Parathyroid adenoma (tissue), 2 donors: ENCODE results near the gene CENPA.

Experiments
- H2AFZ ChIP-seq: fragments of 300-600 bp; sonication (generic); one replicate; pipeline ENCODE4 v1.7.0; 2017; ENCODE audit warnings: antibody characterized with exemption, mild to moderate bottlenecking
- H3K27ac ChIP-seq: fragments of 300-600 bp; sonication (generic); one replicate; pipeline ENCODE4 v1.7.0; 2017
- H3K27me3 ChIP-seq: fragments of 300-600 bp; sonication (generic); one replicate; pipeline ENCODE4 v1.7.0; 2017; ENCODE audit warnings: low read length; ENCODE audit not compliant: control insufficient read depth, insufficient read depth
- H3K36me3 ChIP-seq: fragments of 300-600 bp; sonication (generic); one replicate; pipeline ENCODE4 v1.7.0; 2017; ENCODE audit warnings: low read length; ENCODE audit not compliant: control insufficient read depth, insufficient read depth
- H3K4me1 ChIP-seq: fragments of 300-600 bp; sonication (generic); one replicate; pipeline ENCODE4 v1.7.0; 2017; ENCODE audit warnings: control low read depth
- H3K4me2 ChIP-seq: fragments of 300-600 bp; sonication (generic); one replicate; pipeline ENCODE4 v1.7.0; 2017; ENCODE audit warnings: low read length
- H3K4me3 ChIP-seq: fragments of 300-600 bp; sonication (generic); one replicate; pipeline ENCODE4 v1.7.0; 2017; ENCODE audit warnings: low read depth, low read length
- H3K79me2 ChIP-seq: fragments of 300-600 bp; sonication (generic); one replicate; pipeline ENCODE4 v1.7.0; 2017; ENCODE audit warnings: control low read depth
- H3K9ac ChIP-seq: fragments of 300-600 bp; sonication (generic); one replicate; pipeline ENCODE4 v1.7.0; 2017; ENCODE audit warnings: mild to moderate bottlenecking
- H3K9me3 ChIP-seq: fragments of 300-600 bp; sonication (generic); one replicate; pipeline ENCODE4 v1.7.0; 2017; ENCODE audit warnings: low read length; ENCODE audit not compliant: control insufficient read depth
- TF ChIP-seq, protein P1 (sequence below): fragments of 300-600 bp; sonication (generic); IDR thresholded peaks from one replicate; pipeline ENCODE4 v1.7.0; 2017; ENCODE audit warnings: antibody characterized with exemption, mild to moderate bottlenecking
- donor health status: primary hyperparathyroidism.

The CENPA gene

GRCh38 chr2:26818972-26819371 lies 33.1 kb downstream of the CENPA start:
- no peak overlapping the region for H3K27ac ChIP-seq
- H3K4me3 ChIP-seq = no peak overlapping the region
- no peaks in the 10 kb centered on the region for H3K36me3 ChIP-seq
- H3K4me2 ChIP-seq = no peak overlapping the region
- TF ChIP-seq, protein P1, sequence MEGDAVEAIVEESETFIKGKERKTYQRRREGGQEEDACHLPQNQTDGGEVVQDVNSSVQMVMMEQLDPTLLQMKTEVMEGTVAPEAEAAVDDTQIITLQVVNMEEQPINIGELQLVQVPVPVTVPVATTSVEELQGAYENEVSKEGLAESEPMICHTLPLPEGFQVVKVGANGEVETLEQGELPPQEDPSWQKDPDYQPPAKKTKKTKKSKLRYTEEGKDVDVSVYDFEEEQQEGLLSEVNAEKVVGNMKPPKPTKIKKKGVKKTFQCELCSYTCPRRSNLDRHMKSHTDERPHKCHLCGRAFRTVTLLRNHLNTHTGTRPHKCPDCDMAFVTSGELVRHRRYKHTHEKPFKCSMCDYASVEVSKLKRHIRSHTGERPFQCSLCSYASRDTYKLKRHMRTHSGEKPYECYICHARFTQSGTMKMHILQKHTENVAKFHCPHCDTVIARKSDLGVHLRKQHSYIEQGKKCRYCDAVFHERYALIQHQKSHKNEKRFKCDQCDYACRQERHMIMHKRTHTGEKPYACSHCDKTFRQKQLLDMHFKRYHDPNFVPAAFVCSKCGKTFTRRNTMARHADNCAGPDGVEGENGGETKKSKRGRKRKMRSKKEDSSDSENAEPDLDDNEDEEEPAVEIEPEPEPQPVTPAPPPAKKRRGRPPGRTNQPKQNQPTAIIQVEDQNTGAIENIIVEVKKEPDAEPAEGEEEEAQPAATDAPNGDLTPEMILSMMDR = no peak
- H3K27me3 ChIP-seq = no peaks in the 10 kb centered on the region
- H2AFZ ChIP-seq = no peak overlapping the region
- no peaks in the 10 kb centered on the region for H3K4me1 ChIP-seq
- no peaks in the 10 kb centered on the region for H3K9me3 ChIP-seq
- H3K9ac ChIP-seq = no peak overlapping the region
- no peaks in the 10 kb centered on the region for H3K79me2 ChIP-seq

DNA sequence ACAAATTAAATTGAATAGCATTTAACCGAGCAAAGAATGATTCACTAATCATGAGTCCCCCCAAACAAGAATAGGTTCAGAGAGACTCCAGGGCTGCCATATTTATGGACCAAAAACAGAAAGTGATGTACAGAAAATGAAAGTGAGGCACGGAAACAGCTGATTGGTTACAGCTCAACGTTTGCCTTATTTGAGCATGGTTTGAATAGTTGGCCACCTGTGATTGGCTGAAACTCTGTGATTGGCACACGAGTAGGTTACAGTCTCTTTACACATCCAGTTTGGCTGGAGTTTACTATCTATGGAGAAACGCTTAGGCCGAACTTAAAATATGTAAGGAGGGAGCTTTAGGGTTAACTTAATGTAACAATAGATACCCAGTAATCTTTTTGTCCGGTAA lies 35.1 kb downstream of the CENPA start:
- Histone ChIP-seq H2AFZ (no peak overlapping the region), H3K27me3 (no peaks in the 10 kb centered on the region), H3K9ac (no peak overlapping the region), H3K4me3 (no peak overlapping the region), H3K4me1 (no peaks in the 10 kb centered on the region), H3K4me2 (no peak overlapping the region), H3K36me3 (no peaks in the 10 kb centered on the region), H3K79me2 (no peaks in the 10 kb centered on the region), H3K9me3 (no peaks in the 10 kb centered on the region), H3K27ac (no peak overlapping the region)
- TF ChIP-seq, protein P1 = no peak

DNA sequence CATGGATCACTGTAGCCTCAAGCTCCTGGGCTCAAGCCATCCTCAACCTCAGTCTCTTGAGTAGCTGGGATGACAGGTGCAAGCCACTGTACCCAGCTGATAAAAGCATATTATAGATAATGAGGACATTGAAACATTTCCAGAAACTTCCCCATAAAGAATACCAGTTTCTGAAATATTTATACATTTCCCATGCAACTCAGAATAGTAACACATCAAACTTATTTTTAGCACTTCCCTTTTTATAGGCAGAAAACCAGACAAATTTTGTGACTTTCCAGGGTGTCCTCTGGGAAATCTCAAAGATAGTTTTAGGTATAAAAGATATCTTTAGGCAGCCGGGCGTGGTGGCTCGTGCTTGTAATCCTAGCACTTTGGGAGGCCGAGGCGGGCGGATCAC lies 37.0 kb downstream of the CENPA start:
- H3K79me2 ChIP-seq = no peaks in the 10 kb centered on the region
- H3K27ac ChIP-seq = no peak overlapping the region
- no peaks in the 10 kb centered on the region for H3K4me1 ChIP-seq
- H2AFZ ChIP-seq = no peak overlapping the region
- H3K9ac ChIP-seq = no peak overlapping the region
- H3K36me3 ChIP-seq = no peaks in the 10 kb centered on the region
- H3K9me3 ChIP-seq = no peaks in the 10 kb centered on the region
- no peak overlapping the region for H3K4me2 ChIP-seq
- no peak overlapping the region for H3K4me3 ChIP-seq
- H3K27me3 ChIP-seq = no peaks in the 10 kb centered on the region
- TF ChIP-seq, protein P1 = no peak

DNA sequence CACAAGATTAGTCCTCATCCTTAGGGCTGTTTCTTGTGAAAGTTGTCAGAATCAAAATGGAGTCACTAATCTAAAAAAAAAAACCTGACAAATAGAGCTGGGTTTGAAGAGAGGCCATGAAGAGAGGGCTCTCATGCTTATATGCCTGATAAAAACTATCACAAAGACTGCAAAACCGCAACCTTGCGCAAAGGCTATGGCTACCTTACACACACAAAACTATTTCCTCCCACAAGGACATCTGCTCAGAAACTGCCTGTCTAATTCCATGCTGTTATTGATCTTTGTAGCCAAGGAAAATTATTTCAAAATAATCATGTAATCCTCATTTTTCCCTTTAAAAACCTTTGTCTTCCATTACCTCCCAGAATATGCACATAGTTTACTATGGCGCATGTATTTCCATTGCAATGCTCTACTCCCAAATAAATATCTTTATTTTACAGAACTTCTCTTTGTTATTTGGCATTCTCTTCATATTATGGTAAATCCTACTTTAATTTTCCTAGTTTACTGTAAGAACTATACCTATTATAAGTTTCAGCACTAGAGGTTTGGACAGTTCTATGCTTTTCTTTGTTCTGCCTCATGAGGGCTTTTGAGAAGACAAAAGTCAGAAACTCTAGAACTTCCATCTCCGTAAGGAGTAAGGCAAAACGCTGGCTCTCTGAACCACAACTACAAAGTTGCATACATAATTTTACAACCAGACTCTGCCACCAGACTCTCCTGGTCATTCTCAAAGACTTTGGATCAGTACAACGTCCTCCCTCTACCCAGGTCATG lies 52.5 kb downstream of the CENPA start:
- H3K4me2 ChIP-seq = no peak overlapping the region
- no peaks in the 10 kb centered on the region for H3K36me3 ChIP-seq
- H3K9ac ChIP-seq = no peak overlapping the region
- TF ChIP-seq, protein P1 = no peak
- H2AFZ ChIP-seq = no peak overlapping the region
- no peaks in the 10 kb centered on the region for H3K27me3 ChIP-seq
- no peaks in the 10 kb centered on the region for H3K9me3 ChIP-seq
- no peak overlapping the region for H3K27ac ChIP-seq
- H3K79me2 ChIP-seq = no peaks in the 10 kb centered on the region
- no peak overlapping the region for H3K4me3 ChIP-seq
- no peaks in the 10 kb centered on the region for H3K4me1 ChIP-seq
